Testis (tissue), 3 donors: Measurements from ENCODE around the gene SLC10A2. TPM values are rescaled to one million over a fixed set of nuclear protein-coding genes. Genes with fewer than 3 reads are reported as not detected.

Experiments
- DNase-seq: peaks from one replicate; pipeline ENCODE4 v3.0.0-alpha.2; 2019
- H3K27ac ChIP-seq, 2 donors: fragments of 200-600 bp; sonication (generic); one replicate each; pipeline ENCODE4 v1.5.1; 2019
- H3K27me3 ChIP-seq: fragments of 200-600 bp; sonication (generic); one replicate; pipeline ENCODE4 v1.5.1; 2019
- H3K36me3 ChIP-seq: fragments of 200-600 bp; sonication (generic); one replicate; pipeline ENCODE4 v1.5.1; 2017; ENCODE audit warnings: low read depth; ENCODE audit errors: missing control alignments
- H3K4me1 ChIP-seq: fragments of 200-600 bp; sonication (generic); one replicate; pipeline ENCODE4 v1.5.1; 2019
- H3K4me3 ChIP-seq, 2 donors: fragments of 200-600 bp; sonication (generic); one replicate each; pipeline ENCODE4 v1.5.1; 2017 to 2019
- H3K9me3 ChIP-seq: fragments of 200-600 bp; sonication (generic); one replicate; pipeline ENCODE4 v1.5.1; 2017
- POLR2A ChIP-seq: fragments of 450-650 bp; IDR thresholded peaks from one replicate; pipeline ENCODE4 v1.6.1; 2017; ENCODE audit warnings: antibody characterized with exemption, mild to moderate bottlenecking, moderate library complexity
- WGBS, 2 donors: methylation state at CpG; one replicate each; pipeline ENCODE4 v1.1.5; 2018; 5-methylcytosine and 5-hydroxymethylcytosine counted together
- intact Hi-C: fragments of 100-400 bp; cut with DNase I; formaldehyde crosslinking; loops from one replicate; pipeline ENCODE4 v1.15.1; 2023; ENCODE audit warnings: low total_unique reads
- polyA plus RNA-seq: library from polyadenylated mRNA; stranded (reverse); fragments of 350-450 nt; fragmentation: Illumina TruSeq; extraction: RNeasy Lipid Tissue Mini Kit (QIAGEN cat#74804); gene quantifications from one replicate; pipeline ENCODE4 v1.2.3, GENCODE V29; 2014; ENCODE audit warnings: low read depth, low replicate concordance; ENCODE audit not compliant: insufficient read depth
- total RNA-seq, 2 donors: library from RNA; depleted of rRNA; stranded (reverse); fragments of >200 nt; gene quantifications; one replicate each; pipeline ENCODE4 v1.2.3, GENCODE V29; 2016
- TF ChIP-seq, protein P1 (sequence below), 3 experiments: fragments of 450-650 bp in 2 of 3; fragments of 200-600 bp in 1 of 3; sonication (generic) in 1 of 3; IDR thresholded peaks; one replicate each; pipeline ENCODE4 v1.5.1; 2016 to 2019; ENCODE audit warnings: antibody characterized with exemption in 3 of 3, mild to moderate bottlenecking in 2 of 3, moderate library complexity in 1 of 3

The SLC10A2 gene
- total and polyA plus RNA-seq, 3 donors from 2014 or later = not detected

DNA sequence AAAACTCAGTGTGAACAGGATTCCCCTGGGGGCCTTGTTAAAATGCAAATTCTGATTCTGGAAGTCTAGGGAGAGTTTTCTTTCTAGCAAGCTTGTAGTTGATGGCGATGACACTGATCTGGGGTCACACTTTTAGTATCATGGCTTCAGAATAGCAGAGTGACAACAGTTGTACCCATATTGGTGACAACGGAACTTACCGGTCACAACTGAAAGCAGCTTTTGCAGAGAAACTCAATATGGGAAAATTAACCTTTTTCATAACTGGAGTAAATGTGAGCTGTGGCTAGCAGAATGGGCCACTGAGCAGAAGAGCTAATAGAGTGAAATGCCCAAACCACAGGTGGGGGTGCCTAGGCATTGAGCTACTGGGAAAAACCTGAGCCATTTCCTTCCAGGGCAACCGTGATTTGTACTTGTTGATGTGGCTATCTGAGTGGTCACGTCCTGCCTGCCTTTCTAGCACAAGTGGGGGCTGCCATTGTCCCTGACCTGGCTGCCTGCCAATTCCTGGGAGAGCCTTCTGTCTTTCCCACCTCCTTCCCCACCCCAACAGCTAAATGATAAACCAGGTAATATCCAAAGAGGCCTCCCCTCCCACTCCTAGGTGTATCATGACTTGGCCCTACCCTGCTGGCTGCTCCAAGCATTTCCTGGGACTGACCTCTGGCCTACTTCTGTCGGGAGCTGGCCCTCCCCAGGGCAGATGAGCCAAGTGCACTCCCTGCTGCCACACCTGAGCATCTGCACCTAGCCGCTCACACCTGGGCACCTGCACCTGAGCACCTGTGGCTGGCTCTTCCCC lies 1.7 kb upstream of the SLC10A2 start:
- intact Hi-C loops = no loop called here
- no peaks in the 10 kb centered on the region for H3K9me3 ChIP-seq
- TF ChIP-seq POLR2A = no peak
- TF ChIP-seq, protein P1, sequence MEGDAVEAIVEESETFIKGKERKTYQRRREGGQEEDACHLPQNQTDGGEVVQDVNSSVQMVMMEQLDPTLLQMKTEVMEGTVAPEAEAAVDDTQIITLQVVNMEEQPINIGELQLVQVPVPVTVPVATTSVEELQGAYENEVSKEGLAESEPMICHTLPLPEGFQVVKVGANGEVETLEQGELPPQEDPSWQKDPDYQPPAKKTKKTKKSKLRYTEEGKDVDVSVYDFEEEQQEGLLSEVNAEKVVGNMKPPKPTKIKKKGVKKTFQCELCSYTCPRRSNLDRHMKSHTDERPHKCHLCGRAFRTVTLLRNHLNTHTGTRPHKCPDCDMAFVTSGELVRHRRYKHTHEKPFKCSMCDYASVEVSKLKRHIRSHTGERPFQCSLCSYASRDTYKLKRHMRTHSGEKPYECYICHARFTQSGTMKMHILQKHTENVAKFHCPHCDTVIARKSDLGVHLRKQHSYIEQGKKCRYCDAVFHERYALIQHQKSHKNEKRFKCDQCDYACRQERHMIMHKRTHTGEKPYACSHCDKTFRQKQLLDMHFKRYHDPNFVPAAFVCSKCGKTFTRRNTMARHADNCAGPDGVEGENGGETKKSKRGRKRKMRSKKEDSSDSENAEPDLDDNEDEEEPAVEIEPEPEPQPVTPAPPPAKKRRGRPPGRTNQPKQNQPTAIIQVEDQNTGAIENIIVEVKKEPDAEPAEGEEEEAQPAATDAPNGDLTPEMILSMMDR (IDR thresholded peaks at IDR 0.05) = no peak
- no peaks in the 10 kb centered on the region for H3K36me3 ChIP-seq
- no peaks in the 10 kb centered on the region for H3K4me1 ChIP-seq
- no peaks in the 10 kb centered on the region for H3K27me3 ChIP-seq
- WGBS, 2 donors = 68 to 77% methylated on average over 7 of the region's 7 CpGs
- no peak overlapping the region for H3K4me3 ChIP-seq
- no peak overlapping the region for H3K27ac ChIP-seq
- no peak for DNase-seq

DNA sequence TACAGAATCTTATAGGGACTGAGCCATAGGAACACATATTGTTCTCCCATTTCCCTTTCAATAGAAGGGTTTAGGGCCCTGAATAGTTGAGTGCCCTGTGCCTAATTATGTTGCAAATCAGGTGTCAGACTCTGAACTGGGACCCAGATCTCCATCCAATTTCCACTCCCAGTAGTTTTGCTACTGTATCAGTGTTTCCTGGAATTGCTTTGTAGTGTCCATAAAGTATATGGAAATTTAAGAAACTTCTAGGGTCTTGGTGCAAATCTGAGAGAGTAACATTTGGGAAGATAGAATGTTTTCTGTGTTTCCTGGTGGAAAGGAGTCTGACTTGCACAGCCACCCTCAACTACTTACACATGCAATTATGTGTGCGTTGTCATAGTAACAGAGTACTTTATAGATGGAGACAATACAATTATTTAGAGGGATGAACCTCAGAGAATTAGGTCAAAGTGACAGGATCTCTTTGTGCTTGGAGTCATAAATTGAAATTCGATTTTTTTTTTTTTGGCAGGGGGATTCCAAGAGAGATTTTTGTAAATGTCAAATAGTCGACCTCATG lies 646 bp upstream of the SLC10A2 start:
- Histone ChIP-seq H3K4me1 (no peaks in the 10 kb centered on the region), H3K36me3 (no peaks in the 10 kb centered on the region), H3K27me3 (no peaks in the 10 kb centered on the region), H3K9me3 (no peaks in the 10 kb centered on the region), H3K4me3 (no peak overlapping the region), H3K27ac (no peak overlapping the region)
- TF ChIP-seq, protein P1 (IDR thresholded peaks at IDR 0.05) = no peak
- TF ChIP-seq POLR2A = no peak
- no peak for DNase-seq
- WGBS, 2 donors = 53 to 54% methylated on average over 3 of the region's 3 CpGs
- intact Hi-C loops = no loop called here

DNA sequence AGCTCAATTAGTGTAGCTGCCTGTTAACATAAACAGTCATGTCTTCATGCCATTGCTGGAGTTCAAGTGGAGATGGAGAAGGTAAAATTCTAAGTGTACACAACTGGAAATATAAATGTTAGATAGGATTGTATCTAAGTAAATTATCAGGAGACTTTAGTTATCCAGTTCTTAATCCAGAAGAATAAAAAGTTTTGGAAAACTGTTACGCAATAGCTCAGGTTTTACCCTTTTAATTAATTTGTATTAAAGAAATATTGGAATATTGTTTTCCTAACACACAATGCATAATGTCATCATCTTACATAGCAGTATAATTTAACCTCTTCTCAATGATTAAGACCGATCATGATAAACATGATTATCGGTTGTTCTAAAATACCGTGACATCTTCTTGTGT lies 2.8 kb downstream of the SLC10A2 start:
- H3K4me3 ChIP-seq = no peak overlapping the region
- TF ChIP-seq, protein P1 (IDR thresholded peaks at IDR 0.05) = no peak
- TF ChIP-seq POLR2A = no peak
- no peaks in the 10 kb centered on the region for H3K36me3 ChIP-seq
- intact Hi-C loops = no loop called here
- H3K27me3 ChIP-seq = no peaks in the 10 kb centered on the region
- H3K4me1 ChIP-seq = no peaks in the 10 kb centered on the region
- H3K27ac ChIP-seq = no peak overlapping the region
- WGBS, 2 donors = 92 to 94% methylated on average over 4 of the region's 4 CpGs
- H3K9me3 ChIP-seq = no peaks in the 10 kb centered on the region
- no peak for DNase-seq

DNA sequence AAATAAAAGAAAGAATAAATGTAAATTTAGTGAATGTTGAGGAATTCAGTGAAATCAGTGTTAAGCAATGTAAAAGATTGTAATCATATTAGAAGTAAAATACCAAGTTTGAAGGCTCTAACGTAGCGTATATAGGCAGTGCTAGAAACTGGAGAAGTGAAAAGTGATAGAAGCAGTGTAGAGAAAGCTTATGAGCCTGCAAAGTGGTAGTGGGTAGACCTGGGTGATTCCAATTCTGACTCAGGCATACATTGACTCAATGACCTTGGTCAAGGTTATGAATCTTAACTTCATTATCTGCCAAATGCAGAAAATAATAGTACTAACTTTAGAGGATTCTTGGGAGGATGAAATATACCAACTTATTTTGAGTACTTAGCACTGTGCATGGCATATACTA lies 4.1 kb downstream of the SLC10A2 start:
- H3K4me1 ChIP-seq = no peaks in the 10 kb centered on the region
- H3K4me3 ChIP-seq = no peak overlapping the region
- no peaks in the 10 kb centered on the region for H3K36me3 ChIP-seq
- TF ChIP-seq, protein P1 (IDR thresholded peaks at IDR 0.05) = no peak
- no peak for TF ChIP-seq POLR2A
- no peaks in the 10 kb centered on the region for H3K27me3 ChIP-seq
- DNase-seq = no peak
- H3K27ac ChIP-seq = no peak overlapping the region
- intact Hi-C loops = no loop called here
- no peaks in the 10 kb centered on the region for H3K9me3 ChIP-seq
- 82 to 85% methylated on average over 2 of the region's 2 CpGs for WGBS, 2 donors
